ENCODE data around the gene ZDHHC1.

Gene ZDHHC1

DNA sequence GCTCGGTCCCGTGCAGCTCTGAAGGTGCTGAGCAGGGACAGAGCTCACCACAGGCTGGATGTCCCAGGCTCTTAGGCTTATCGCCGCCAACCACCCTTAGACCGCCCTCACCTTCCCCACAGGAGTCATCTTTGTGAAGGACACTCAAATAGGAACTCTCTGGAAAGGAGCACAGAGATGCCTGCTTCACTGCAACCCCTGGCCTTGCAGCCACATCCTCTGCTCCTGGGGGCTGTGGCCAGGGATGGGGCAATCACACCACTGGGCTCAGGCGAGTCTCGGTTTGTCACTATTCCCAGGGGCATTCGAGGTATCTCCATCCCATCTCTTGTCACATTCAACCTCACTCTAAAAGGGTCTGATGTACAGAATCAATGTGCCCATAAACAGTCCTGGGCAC is 10.9 kb downstream of the ZDHHC1 start:
- no peak overlapping the region for H2AFZ ChIP-seq (ENCODE audit: low read length)
- no peak overlapping the region for H4K8ac ChIP-seq (ENCODE audit: low read depth, low read length)
- no peak overlapping the region for H3K4me3 ChIP-seq (ENCODE audit: low read length in 2 of 2)
- no peak overlapping the region for H3K14ac ChIP-seq (ENCODE audit: low read length)
- peak overlapping the region; percentile 10 for H2BK5ac ChIP-seq (ENCODE audit: low read length)
- no peak overlapping the region for H2BK120ac ChIP-seq (ENCODE audit: low read depth, low read length)
- H3K9ac ChIP-seq (ENCODE audit: low read depth, low read length, poor library complexity) = no peak overlapping the region
- no CpG with 5 or more reads among the region's 8 CpGs for WGBS, 2 donors (ENCODE audit: extremely low coverage in 2 of 2, insufficient read length in 2 of 2, insufficient replicate concordance in 1 of 2)
- H3K9me3 ChIP-seq (replicated peaks in 1 of 2; ENCODE audit: control insufficient read depth in 2 of 2, insufficient read depth in 1 of 2, low read depth in 1 of 2, low read length in 2 of 2) = no peaks in the 10 kb centered on the region
- no peak overlapping the region for H2BK12ac ChIP-seq (ENCODE audit: low read length)
- peak overlapping the region; percentile 39 for H2AK5ac ChIP-seq (ENCODE audit: low read depth, low read length)
- no peaks in the 10 kb centered on the region for H3K79me1 ChIP-seq (ENCODE audit: low read depth, low read length)
- H2BK15ac ChIP-seq (ENCODE audit: low read length) = no peak overlapping the region
- no peak overlapping the region for H4K91ac ChIP-seq (ENCODE audit: low read depth, low read length, poor library complexity)
- no peaks in the 10 kb centered on the region for H3K27me3 ChIP-seq (ENCODE audit: control insufficient read depth in 3 of 3, insufficient read depth in 3 of 3, low read depth in 1 of 3, low read length in 3 of 3)
- H3K27ac ChIP-seq (replicated peaks; ENCODE audit: low read length) = no peak overlapping the region
- H3K36me3 ChIP-seq (replicated peaks in 1 of 2; ENCODE audit: control insufficient read depth in 2 of 2, insufficient read depth in 2 of 2, low read length in 2 of 2) = no peaks in the 10 kb centered on the region
- no peak overlapping the region for H3K4me2 ChIP-seq (ENCODE audit: insufficient read depth, low read length, poor library complexity, severe bottlenecking)
- no peak overlapping the region for H3K23ac ChIP-seq (ENCODE audit: low read depth, low read length, poor library complexity)
- H3K4ac ChIP-seq (ENCODE audit: low read length) = no peak overlapping the region
- DNase-seq (ENCODE audit: low spot score) = no peak
- H3K18ac ChIP-seq (ENCODE audit: low read length) = no peak overlapping the region
- H3K4me1 ChIP-seq (ENCODE audit: control insufficient read depth in 2 of 2, insufficient read depth in 1 of 2, low read depth in 1 of 2, low read length in 2 of 2) = peaks cover 4% of the 10 kb centered on the region in 2 donors

DNA sequence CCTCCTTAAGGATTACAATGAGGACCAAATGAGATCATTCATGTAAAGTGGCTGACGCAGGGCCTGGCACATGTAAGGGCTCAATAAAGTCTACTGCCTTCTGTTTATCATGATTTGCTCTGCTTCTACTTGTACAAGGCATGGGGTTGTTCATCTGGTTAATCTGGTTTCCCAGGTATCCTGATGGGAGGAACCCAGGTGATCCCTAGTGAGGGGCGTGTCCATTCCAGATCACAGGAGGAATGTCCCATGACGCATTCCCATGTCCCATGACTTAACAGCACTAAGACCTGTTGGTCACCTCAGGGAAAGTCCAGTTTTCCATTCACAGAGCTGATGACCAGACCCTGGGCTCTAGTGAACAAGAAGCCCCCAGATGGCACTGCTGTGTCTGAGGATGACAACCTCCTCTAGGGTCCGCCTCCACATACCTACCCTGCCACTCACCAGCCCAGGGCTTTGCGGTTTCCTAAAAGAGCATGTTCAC is 11.5 kb downstream of the ZDHHC1 start:
- Histone ChIP-seq H3K9me3 (replicated peaks in 1 of 2; ENCODE audit: control insufficient read depth in 2 of 2, insufficient read depth in 1 of 2, low read depth in 1 of 2, low read length in 2 of 2) (no peaks in the 10 kb centered on the region), H3K4me1 (ENCODE audit: control insufficient read depth in 2 of 2, insufficient read depth in 1 of 2, low read depth in 1 of 2, low read length in 2 of 2) (peaks cover 4 to 5% of the 10 kb centered on the region in 2 donors), H3K4me2 (ENCODE audit: insufficient read depth, low read length, poor library complexity, severe bottlenecking) (no peak overlapping the region), H3K4me3 (ENCODE audit: low read length in 2 of 2) (no peak overlapping the region), H3K23ac (ENCODE audit: low read depth, low read length, poor library complexity) (no peak overlapping the region), H2AFZ (ENCODE audit: low read length) (no peak overlapping the region), H2BK120ac (ENCODE audit: low read depth, low read length) (no peak overlapping the region), H4K8ac (ENCODE audit: low read depth, low read length) (no peak overlapping the region), H3K18ac (ENCODE audit: low read length) (no peak overlapping the region), H3K27ac (replicated peaks; ENCODE audit: low read length) (no peak overlapping the region), H2BK12ac (ENCODE audit: low read length) (no peak overlapping the region), H3K4ac (ENCODE audit: low read length) (no peak overlapping the region), H3K27me3 (ENCODE audit: control insufficient read depth in 3 of 3, insufficient read depth in 3 of 3, low read depth in 1 of 3, low read length in 3 of 3) (no peaks in the 10 kb centered on the region), H4K91ac (ENCODE audit: low read depth, low read length, poor library complexity) (no peak overlapping the region), H3K9ac (ENCODE audit: low read depth, low read length, poor library complexity) (no peak overlapping the region), H2AK5ac (ENCODE audit: low read depth, low read length) (peak overlapping the region; percentile 39), H3K79me1 (ENCODE audit: low read depth, low read length) (no peaks in the 10 kb centered on the region), H2BK15ac (ENCODE audit: low read length) (no peak overlapping the region), H2BK5ac (ENCODE audit: low read length) (no peak overlapping the region), H3K14ac (ENCODE audit: low read length) (no peak overlapping the region), H3K36me3 (replicated peaks in 1 of 2; ENCODE audit: control insufficient read depth in 2 of 2, insufficient read depth in 2 of 2, low read length in 2 of 2) (no peaks in the 10 kb centered on the region)
- DNase-seq (ENCODE audit: low spot score) = no peak
- no CpG with 5 or more reads among the region's 5 CpGs for WGBS, 2 donors (ENCODE audit: extremely low coverage in 2 of 2, insufficient read length in 2 of 2, insufficient replicate concordance in 1 of 2)

DNA sequence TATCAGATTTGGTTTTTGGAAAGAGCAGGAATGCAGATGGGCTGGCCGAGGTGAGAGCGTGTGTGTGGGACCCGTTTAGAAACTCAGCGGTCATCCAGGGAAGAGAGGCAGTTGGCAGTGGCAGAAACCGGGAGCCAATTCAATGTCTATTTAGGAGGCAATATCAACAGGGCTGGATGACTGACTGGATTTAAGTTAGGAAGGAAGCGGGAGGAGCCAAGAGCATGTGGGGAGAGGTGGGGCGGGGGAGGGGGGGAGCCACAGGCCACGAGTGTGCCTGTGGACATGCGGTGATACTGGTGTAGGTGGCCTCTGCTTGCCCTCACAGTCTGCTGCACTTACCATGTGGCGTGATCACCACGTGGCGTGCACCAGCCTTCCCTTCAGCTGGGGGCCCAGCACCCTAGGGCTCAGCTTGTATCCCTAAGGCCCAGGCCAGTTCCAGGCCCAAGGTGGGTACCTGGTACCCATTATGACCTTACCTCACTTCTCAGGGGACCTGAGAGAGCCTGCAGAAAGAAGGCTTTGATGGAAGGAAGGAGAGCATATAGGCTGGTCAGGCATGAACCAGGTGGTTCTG is 12.2 kb downstream of the ZDHHC1 start:
- WGBS, 2 donors (ENCODE audit: extremely low coverage in 2 of 2, insufficient read length in 2 of 2, insufficient replicate concordance in 1 of 2) = no CpG with 5 or more reads among the region's 12 CpGs
- Histone ChIP-seq H2AK5ac (ENCODE audit: low read depth, low read length) (no peak overlapping the region), H2BK5ac (ENCODE audit: low read length) (no peak overlapping the region), H3K27ac (replicated peaks; ENCODE audit: low read length) (no peak overlapping the region), H4K8ac (ENCODE audit: low read depth, low read length) (no peak overlapping the region), H3K9me3 (replicated peaks in 1 of 2; ENCODE audit: control insufficient read depth in 2 of 2, insufficient read depth in 1 of 2, low read depth in 1 of 2, low read length in 2 of 2) (no peaks in the 10 kb centered on the region), H3K4me2 (ENCODE audit: insufficient read depth, low read length, poor library complexity, severe bottlenecking) (no peak overlapping the region), H3K18ac (ENCODE audit: low read length) (peak overlapping the region; percentile 44), H3K23ac (ENCODE audit: low read depth, low read length, poor library complexity) (no peak overlapping the region), H3K4me3 (ENCODE audit: low read length in 2 of 2) (no peak overlapping the region), H3K4ac (ENCODE audit: low read length) (no peak overlapping the region), H3K79me1 (ENCODE audit: low read depth, low read length) (no peaks in the 10 kb centered on the region), H3K9ac (ENCODE audit: low read depth, low read length, poor library complexity) (peak overlapping the region; percentile 61), H2BK15ac (ENCODE audit: low read length) (no peak overlapping the region), H3K14ac (ENCODE audit: low read length) (peak overlapping the region; percentile 39), H3K36me3 (replicated peaks in 1 of 2; ENCODE audit: control insufficient read depth in 2 of 2, insufficient read depth in 2 of 2, low read length in 2 of 2) (no peaks in the 10 kb centered on the region), H2BK12ac (ENCODE audit: low read length) (no peak overlapping the region), H2AFZ (ENCODE audit: low read length) (no peak overlapping the region), H3K4me1 (ENCODE audit: control insufficient read depth in 2 of 2, insufficient read depth in 1 of 2, low read depth in 1 of 2, low read length in 2 of 2) (peaks cover 4 to 10% of the 10 kb centered on the region in 2 donors), H2BK120ac (ENCODE audit: low read depth, low read length) (no peak overlapping the region), H4K91ac (ENCODE audit: low read depth, low read length, poor library complexity) (no peak overlapping the region), H3K27me3 (ENCODE audit: control insufficient read depth in 3 of 3, insufficient read depth in 3 of 3, low read depth in 1 of 3, low read length in 3 of 3) (no peaks in the 10 kb centered on the region)
- no peak for DNase-seq (ENCODE audit: low spot score)

DNA sequence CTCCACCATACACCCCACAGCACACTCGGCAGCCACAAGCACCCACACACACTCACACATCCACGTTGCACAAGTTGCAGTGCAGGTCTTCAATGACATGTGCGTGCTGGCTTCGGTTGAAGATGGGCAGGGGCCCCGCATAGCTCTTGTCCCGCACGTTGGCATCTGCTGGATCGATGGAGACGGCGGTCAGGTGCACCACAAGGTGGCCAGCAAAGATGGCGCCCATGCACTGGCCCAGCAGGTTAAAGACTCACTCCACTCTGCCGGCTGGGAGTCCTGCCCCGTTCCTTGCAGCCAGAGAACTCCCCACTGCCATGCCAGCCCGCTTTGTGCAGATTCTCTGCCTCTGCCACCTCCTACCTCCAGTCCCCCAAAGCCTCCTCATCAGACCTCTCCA is 15.4 kb downstream of the ZDHHC1 start:
- Histone ChIP-seq H3K18ac (ENCODE audit: low read length) (no peak overlapping the region), H3K9ac (ENCODE audit: low read depth, low read length, poor library complexity) (no peak overlapping the region), H3K4ac (ENCODE audit: low read length) (no peak overlapping the region), H2AK5ac (ENCODE audit: low read depth, low read length) (no peak overlapping the region), H2BK5ac (ENCODE audit: low read length) (no peak overlapping the region), H3K14ac (ENCODE audit: low read length) (no peak overlapping the region), H3K4me2 (ENCODE audit: insufficient read depth, low read length, poor library complexity, severe bottlenecking) (no peak overlapping the region), H3K27me3 (ENCODE audit: control insufficient read depth in 3 of 3, insufficient read depth in 3 of 3, low read depth in 1 of 3, low read length in 3 of 3) (peaks cover 0 to 3% (median 0%) of the 10 kb centered on the region in 3 experiments), H2AFZ (ENCODE audit: low read length) (no peak overlapping the region), H3K79me1 (ENCODE audit: low read depth, low read length) (no peaks in the 10 kb centered on the region), H3K23ac (ENCODE audit: low read depth, low read length, poor library complexity) (no peak overlapping the region), H4K8ac (ENCODE audit: low read depth, low read length) (no peak overlapping the region), H3K4me1 (ENCODE audit: control insufficient read depth in 2 of 2, insufficient read depth in 1 of 2, low read depth in 1 of 2, low read length in 2 of 2) (peaks cover 20 to 27% of the 10 kb centered on the region in 2 donors), H3K36me3 (replicated peaks in 1 of 2; ENCODE audit: control insufficient read depth in 2 of 2, insufficient read depth in 2 of 2, low read length in 2 of 2) (no peaks in the 10 kb centered on the region), H3K27ac (replicated peaks; ENCODE audit: low read length) (no peak overlapping the region), H2BK15ac (ENCODE audit: low read length) (no peak overlapping the region), H3K9me3 (replicated peaks in 1 of 2; ENCODE audit: control insufficient read depth in 2 of 2, insufficient read depth in 1 of 2, low read depth in 1 of 2, low read length in 2 of 2) (no peaks in the 10 kb centered on the region), H2BK12ac (ENCODE audit: low read length) (no peak overlapping the region), H2BK120ac (ENCODE audit: low read depth, low read length) (no peak overlapping the region), H3K4me3 (ENCODE audit: low read length in 2 of 2) (no peak overlapping the region), H4K91ac (ENCODE audit: low read depth, low read length, poor library complexity) (no peak overlapping the region)
- DNase-seq (ENCODE audit: low spot score) = no peak
- no CpG with 5 or more reads among the region's 14 CpGs for WGBS, 2 donors (ENCODE audit: extremely low coverage in 2 of 2, insufficient read length in 2 of 2, insufficient replicate concordance in 1 of 2)

Data from neuronal stem cell (in vitro differentiated cells).